HG03064 (cell line): ENCODE measurements around the gene ST6GAL2.

ENCODE experiments used
- ATAC-seq: cut with Tn5 transposase; IDR thresholded peaks from one replicate; pipeline ENCODE4 v1.9.1; 2021; ENCODE audit warnings: low read depth; ENCODE audit not compliant: unreplicated experiment

Gene ST6GAL2

DNA sequence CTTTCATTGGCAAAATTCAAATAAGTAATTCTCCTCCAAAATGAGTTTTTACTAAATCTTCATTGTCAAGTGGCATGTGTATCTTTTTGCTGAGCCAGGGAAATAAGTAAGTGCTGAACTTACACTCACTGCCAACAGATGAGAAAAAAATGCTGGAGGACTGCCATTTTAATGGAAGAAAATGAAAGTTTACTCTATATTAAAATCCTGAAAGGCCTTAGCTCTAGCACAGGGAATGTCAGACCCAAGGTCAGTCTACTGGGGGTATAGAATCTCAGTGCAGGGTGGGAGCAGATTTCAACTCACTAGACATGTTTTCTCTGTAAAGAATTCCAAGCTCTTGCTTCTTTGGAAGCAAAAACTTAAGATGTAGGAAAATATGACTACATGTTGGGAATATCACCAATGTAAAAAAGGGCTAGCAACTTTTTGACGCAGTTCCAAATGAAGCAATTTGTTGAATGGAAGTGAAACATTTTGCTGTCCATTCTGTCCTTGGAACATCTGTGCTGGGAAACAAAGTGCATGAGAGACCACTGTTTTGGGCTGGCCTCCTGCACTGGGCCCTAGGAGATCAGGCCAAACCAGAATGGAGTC lies 127.0 kb downstream of the ST6GAL2 start:
- ATAC-seq, result no peak
